ENCODE results near the gene SHB. TPM values are rescaled to one million over a fixed set of nuclear protein-coding genes. Genes with fewer than 3 reads are reported as not detected.

Gene SHB
- total RNA-seq, 1 donor from 2014 or later: 0.44 TPM

- Mint-ChIP-seq H3K4me3 (no peak overlapping the region), H3K36me3 (ENCODE audit: low read depth) (no peaks in the 10 kb centered on the region), H3K4me1 (peaks cover 6% of the 10 kb centered on the region), H3K9me3 (no peaks in the 10 kb centered on the region), H3K27me3 (peaks cover 12% of the 10 kb centered on the region), H3K27ac (no peak overlapping the region)
- ATAC-seq (ENCODE audit: low read depth): no peak
- no peak for DNase-seq
- intact Hi-C loops (cut with micrococcal nuclease): no loop called here
- POLR2A ChIA-PET: no interaction called here
- TF ChIP-seq CTCF (IDR thresholded peaks at IDR 0.05): no peak
- CTCF ChIA-PET: no interaction called here
These were observed 27.3 kb downstream of the SHB start for GRCh38 chr9:38041564-38042243.

- Mint-ChIP-seq H3K9me3 (no peaks in the 10 kb centered on the region), H3K27me3 (peaks cover 12% of the 10 kb centered on the region), H3K27ac (no peak overlapping the region), H3K36me3 (ENCODE audit: low read depth) (no peaks in the 10 kb centered on the region), H3K4me1 (peaks cover 6% of the 10 kb centered on the region), H3K4me3 (no peak overlapping the region)
- no peak for TF ChIP-seq CTCF (IDR thresholded peaks at IDR 0.05)
- ChIA-PET CTCF (no interaction called here), POLR2A (no interaction called here)
- DNase-seq: no peak
- ATAC-seq (ENCODE audit: low read depth): no peak
- intact Hi-C loops (cut with micrococcal nuclease): no loop called here
These were observed 28.9 kb downstream of the SHB start for GRCh38 chr9:38039907-38040682.

GRCh38 chr9:38039090-38039906 is 29.7 kb downstream of the SHB start:
- CTCF ChIA-PET: no interaction called here
- Mint-ChIP-seq H3K36me3 (ENCODE audit: low read depth) (no peaks in the 10 kb centered on the region), H3K27me3 (peaks cover 15% of the 10 kb centered on the region), H3K27ac (no peak overlapping the region), H3K9me3 (no peaks in the 10 kb centered on the region), H3K4me1 (peaks cover 6% of the 10 kb centered on the region), H3K4me3 (no peak overlapping the region)
- DNase-seq (no peak), ATAC-seq (ENCODE audit: low read depth) (no peak)
- intact Hi-C loops (cut with micrococcal nuclease): no loop called here
- POLR2A ChIA-PET: no interaction called here
- no peak for TF ChIP-seq CTCF (IDR thresholded peaks at IDR 0.05)

GRCh38 chr9:38038307-38039089 is 30.5 kb downstream of the SHB start:
- peaks cover 6% of the 10 kb centered on the region for H3K4me1 Mint-ChIP-seq
- H3K27me3 Mint-ChIP-seq: peaks cover 15% of the 10 kb centered on the region
- CTCF ChIA-PET: no interaction called here
- no peak overlapping the region for H3K27ac Mint-ChIP-seq
- ATAC-seq (ENCODE audit: low read depth): no peak
- POLR2A ChIA-PET: no interaction called here
- no peak overlapping the region for H3K4me3 Mint-ChIP-seq
- H3K9me3 Mint-ChIP-seq: no peaks in the 10 kb centered on the region
- no peak for TF ChIP-seq CTCF (IDR thresholded peaks at IDR 0.05)
- no peaks in the 10 kb centered on the region for H3K36me3 Mint-ChIP-seq (ENCODE audit: low read depth)
- intact Hi-C loops (cut with micrococcal nuclease): no loop called here
- DNase-seq: no peak
